ENCODE results near the gene MAGI1.

Gene MAGI1

GRCh38 chr3:65971293-65972252 lies 67.1 kb downstream of the MAGI1 start:
- DNase-seq: no peak

GRCh38 chr3:65968996-65969395 lies 69.7 kb downstream of the MAGI1 start:
- no peak for DNase-seq

DNA sequence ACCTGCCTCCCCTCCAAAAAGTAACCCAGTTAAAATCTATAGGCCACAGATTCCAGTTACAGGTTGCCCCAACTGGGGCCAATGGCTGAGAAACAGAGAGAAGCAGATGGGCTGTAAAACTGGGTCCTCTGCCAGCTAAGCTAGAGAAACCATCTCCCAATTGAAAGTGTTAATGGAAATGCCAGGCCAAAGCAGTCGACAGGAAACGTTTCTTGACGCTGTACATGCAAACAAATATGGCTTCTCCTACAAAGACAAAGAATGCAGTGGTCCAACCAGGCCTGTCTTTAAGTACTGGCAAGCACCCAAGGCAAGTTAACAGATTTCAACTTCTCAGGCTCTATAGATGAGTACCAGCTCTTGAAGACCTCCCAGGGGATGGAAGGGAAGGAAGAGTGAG lies 71.3 kb downstream of the MAGI1 start:
- peak in 1 of 2 experiments; percentile 46 for DNase-seq

DNA sequence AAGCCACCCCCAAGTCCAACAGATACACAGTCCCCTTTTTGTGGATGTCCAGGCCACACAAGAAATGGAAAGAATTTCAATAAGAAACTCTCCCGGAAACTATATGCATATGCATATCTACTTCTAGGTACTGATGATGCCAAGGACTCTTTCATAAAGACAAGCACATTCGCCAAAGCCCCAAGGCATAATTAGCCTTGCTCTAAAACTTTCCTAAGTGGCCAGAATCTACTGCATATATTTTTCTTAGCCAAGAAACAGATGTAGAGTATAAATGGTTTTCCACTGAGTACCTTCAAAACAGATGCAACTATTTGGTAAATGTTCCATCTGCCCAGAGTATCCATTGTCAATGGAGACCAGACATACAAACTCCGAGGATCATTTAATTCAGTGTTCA lies 73.9 kb downstream of the MAGI1 start:
- DNase-seq: no peak

- no peak for DNase-seq
These were observed 74.7 kb downstream of the MAGI1 start for GRCh38 chr3:65963787-65964677.

DNA sequence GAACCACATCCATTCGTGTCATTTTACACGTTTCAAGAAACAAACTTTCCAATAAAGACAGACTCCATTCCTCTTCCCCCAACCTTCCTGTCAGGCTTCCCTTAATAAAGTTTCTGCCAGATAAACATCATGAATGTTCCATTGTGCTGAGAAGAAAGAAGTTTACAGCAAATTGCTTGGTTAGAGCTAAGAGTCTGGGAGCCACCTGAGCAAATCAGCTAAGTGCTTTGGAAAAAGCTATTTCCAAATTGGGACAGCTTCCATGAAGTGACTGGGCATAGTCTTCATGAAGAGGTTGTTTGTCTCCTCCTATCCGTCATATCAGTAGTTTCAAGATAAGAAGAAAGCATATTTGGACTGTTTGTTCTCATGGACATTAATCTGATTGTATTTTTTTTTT lies 77.0 kb downstream of the MAGI1 start:
- DNase-seq: no peak

- DNase-seq: no peak
These were observed 77.6 kb downstream of the MAGI1 start for GRCh38 chr3:65961128-65961527.

DNA sequence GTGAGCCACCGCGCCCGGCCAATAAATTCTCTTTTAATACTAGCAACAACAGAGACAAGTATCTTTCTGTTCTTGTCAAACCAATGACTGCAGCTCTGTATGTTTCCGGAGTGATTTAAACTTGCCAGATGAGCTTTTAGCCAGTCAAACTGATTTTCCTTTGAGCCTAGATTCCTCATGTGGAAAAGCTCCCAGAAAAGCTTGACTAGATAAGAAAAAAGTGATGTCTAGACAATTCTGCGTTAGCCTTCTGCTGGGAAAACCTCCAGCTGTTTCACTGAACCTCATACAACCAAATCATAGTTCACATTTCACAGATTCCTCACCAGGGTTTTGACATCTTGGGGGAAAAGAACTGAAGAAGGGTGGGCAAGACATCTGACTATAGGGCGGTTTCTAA lies 78.6 kb downstream of the MAGI1 start:
- DNase-seq: no peak

- no peak for DNase-seq
These were observed 80.5 kb downstream of the MAGI1 start for GRCh38 chr3:65958216-65958615.

DNA sequence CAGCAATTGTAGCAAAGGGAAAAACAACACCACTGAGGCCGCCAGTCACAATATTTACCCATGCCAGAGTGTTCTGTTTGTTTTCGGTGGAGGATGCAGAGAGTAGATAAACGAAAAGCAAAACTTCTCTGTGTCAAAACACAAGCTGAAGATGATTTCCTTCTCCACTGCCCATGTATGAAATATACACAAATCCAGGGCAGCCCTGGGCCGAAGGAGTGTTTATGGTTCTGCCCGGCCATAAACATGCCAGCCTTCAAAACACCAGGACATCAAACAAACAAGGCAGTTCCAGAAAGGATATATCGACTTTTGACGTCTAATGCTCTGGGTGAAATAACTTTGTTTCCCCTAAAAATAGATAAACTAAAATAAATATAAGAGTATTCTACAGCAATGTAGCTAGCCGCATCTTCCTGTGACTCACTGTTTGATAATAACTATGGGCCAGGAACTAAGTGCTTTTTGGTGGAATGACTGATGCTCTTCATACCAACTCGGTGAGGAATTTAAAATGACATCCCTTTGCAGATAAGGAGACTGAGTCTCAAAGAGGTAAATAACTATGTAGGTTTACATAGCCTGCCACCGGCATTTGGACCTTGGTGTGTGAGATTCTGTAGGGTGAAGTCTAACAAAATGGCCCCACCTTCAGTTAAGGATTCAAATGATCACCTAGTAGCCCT lies 82.8 kb downstream of the MAGI1 start:
- no peak for DNase-seq

DNA sequence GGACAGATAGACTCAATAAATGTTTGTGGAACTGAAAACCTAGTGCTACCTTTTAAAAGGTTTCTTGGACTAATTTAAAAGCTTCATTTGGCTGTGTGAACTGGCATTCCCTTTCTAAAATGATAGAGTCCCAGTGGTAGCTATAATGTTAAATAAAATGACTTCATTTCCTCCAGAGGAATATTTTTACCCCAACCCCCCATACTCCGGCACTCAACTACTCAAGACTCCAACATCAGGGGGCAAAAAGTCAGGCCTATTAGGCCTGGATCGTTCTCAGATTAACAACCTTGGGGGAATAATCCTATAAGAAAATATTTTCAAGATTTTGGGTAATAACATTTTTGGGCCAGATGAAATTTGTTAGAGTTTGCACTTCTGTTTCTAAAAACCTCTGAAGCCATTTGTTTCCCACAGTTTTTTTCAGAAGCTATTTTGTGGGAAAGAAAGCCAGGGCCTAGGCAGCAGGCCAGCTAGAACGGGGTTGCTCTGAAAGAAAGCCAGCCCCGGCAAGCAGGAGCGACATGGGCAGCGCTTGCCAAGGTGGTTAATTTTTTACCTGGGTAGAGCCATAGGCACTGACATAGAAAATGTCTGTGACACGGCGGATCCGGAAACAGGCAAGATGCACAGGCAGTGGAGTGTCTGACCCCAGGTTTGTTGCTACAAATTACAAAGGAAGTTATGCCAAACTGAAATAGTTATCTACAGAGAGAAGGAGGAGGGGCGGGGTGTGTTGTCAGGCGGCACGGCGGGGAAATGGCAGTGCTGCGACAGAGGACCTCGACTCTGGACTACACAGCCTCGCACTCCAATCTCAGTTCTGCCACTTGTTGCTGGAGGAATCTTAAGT lies 84.6 kb downstream of the MAGI1 start:
- DNase-seq: peak; percentile 45 to 60

- peak in 1 of 2 experiments; percentile 68 for DNase-seq
These were observed 85.4 kb downstream of the MAGI1 start for GRCh38 chr3:65953301-65953812.

DNA sequence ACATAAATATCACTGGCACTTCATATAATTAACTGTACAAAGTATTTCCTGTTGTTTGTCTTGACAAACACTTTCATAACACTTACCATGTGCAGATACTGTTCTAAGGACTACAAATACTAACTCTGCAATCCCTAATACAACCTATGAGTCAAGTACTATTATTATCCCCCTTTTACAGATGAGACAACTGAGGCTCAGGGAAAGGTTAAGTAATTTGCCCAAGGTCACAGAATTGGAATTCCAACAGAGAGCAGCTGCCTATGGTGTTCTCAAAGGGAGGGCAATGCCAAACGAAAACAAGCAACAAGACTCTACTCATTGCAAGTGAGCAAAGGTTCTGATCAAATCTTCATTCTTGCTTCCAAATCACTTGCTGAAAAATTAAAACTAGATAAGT lies 85.9 kb downstream of the MAGI1 start:
- DNase-seq: no peak

DNA sequence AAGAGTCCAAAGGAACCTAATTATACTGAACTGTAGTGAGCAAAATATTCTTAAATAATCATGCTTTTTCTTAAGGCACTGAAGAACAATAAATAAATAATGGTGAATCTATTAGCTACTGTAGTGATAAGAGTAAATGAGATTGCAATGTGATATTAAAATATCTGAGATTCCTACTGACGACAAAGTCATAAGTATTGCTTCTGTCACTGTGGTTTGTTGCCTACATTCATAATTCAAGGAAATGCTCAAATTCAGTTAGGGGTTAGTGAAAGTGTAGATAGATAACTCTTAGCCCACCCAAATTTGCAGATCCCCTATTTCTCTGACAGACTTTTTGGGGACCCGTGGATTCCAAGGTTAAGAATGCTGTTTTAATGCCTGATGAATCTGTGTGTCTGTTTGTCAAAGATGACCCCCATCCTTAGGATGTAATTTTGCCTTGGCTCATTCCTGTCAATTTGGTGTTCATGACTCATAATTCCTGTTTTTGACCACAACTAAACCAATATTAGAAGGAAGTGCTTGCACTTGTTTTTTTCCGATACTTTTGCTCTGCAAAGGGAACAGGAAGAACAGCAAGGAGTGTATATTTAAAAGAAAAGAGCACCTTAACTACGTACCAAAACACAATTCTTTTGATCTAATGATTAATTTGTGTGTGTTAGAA lies 86.7 kb downstream of the MAGI1 start:
- no peak for DNase-seq

DNA sequence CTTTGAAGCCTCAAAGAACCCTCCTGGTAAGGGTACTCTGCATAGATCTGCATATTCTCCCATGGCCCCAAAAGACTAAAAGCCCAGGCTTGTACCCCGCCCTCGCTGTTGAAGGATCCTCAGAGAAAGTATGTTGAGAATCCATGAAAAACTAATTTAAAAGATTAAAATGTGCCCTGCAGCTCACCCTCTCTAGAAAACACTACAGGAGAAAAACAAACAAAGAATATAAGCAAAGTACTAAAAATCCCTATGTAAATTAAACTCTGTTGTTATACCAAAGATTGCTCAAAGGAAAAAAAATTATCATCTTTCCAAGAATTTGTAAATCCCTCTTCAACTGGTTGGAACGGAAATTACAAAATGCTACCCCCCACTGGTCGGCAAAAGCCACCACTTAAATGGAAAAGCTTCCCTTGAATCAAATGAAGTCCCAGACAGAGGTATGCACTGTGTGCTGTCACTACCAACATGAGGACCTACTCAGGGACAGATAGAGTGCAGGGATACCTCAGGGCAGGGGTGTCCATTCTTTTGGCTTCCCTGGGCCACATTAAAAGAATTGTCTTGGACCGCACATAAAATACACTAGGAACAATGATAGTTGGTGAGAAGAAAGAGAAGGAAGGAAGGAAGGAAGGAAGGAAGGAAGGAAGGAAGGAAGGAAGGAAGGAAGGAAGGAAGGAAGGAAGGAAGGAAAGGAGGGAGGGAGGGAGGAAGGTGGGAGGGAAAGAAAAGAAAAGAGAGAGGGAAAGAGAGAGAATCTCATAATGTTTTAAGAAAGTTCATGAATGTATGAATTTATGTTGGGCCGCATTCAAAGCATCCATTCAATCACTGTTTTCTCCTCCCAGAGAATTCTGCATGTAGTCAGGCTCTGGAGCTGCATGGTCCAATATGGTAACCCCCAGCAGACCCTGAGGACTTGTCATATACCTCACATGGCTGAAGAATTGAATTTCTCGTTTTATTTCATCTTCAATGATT lies 88.1 kb downstream of the MAGI1 start:
- no peak for DNase-seq

GRCh38 chr3:65948841-65949573 lies 89.7 kb downstream of the MAGI1 start:
- no peak for DNase-seq

GRCh38 chr3:65946438-65946837 lies 92.3 kb downstream of the MAGI1 start:
- DNase-seq: no peak

GRCh38 chr3:65945953-65946352 lies 92.8 kb downstream of the MAGI1 start:
- DNase-seq: no peak

DNA sequence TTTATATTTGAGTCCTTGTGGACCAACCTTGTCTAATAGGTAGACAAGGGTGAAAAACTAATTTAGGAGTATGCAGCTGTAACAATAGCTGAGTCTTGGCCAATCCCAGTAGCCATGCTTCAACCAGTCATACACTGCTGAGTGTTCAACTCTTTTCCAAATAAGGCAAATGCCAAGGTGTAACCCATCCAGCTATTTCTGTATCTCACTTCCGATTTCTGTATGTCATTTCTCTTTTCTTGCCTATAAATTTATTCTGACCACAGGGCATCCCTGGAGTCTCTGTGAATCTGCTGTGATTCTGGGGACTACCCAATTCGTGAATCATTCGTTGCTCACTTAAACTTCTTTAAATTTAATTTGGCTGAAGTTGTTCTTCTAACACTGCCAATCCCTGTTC lies 93.2 kb downstream of the MAGI1 start:
- DNase-seq: no peak
